Fibroblast of skin of scalp (primary cell): ENCODE data around the gene MEP1A.

Experiments used
- DNase-seq: peaks from one replicate; pipeline ENCODE4 v3.0.0-alpha.2; 2013

Gene MEP1A

GRCh38 chr6:46776070-46776712 is 17.0 kb upstream of the MEP1A start:
- no peak for DNase-seq

- DNase-seq = no peak
These were observed 15.5 kb upstream of the MEP1A start for GRCh38 chr6:46777476-46778346.

- DNase-seq = peak; percentile 53
These were observed 11.5 kb upstream of the MEP1A start for GRCh38 chr6:46781478-46782378.

GRCh38 chr6:46784535-46784934 is 8.7 kb upstream of the MEP1A start:
- DNase-seq = no peak

GRCh38 chr6:46787871-46788540 is 5.2 kb upstream of the MEP1A start:
- DNase-seq = no peak

GRCh38 chr6:46788791-46789190 is 4.4 kb upstream of the MEP1A start:
- no peak for DNase-seq

- no peak for DNase-seq
These were observed 3.5 kb upstream of the MEP1A start for GRCh38 chr6:46789434-46790354.

- DNase-seq = no peak
These were observed 2.8 kb upstream of the MEP1A start for GRCh38 chr6:46790355-46790874.

GRCh38 chr6:46792635-46793034 is 554 bp upstream of the MEP1A start:
- no peak for DNase-seq

GRCh38 chr6:46794068-46794467 is 879 bp downstream of the MEP1A start:
- no peak for DNase-seq

- DNase-seq = no peak
These were observed 2.6 kb downstream of the MEP1A start for GRCh38 chr6:46795816-46796215.

GRCh38 chr6:46796848-46797580 is 3.8 kb downstream of the MEP1A start:
- DNase-seq = no peak

GRCh38 chr6:46799657-46800056 is 6.5 kb downstream of the MEP1A start:
- no peak for DNase-seq

- DNase-seq = no peak
These were observed 15.6 kb downstream of the MEP1A start for GRCh38 chr6:46808806-46809205.

- no peak for DNase-seq
These were observed 21.9 kb downstream of the MEP1A start for GRCh38 chr6:46815130-46815529.

GRCh38 chr6:46816626-46817025 is 23.4 kb downstream of the MEP1A start:
- no peak for DNase-seq

GRCh38 chr6:46819561-46819960 is 26.4 kb downstream of the MEP1A start:
- no peak for DNase-seq

GRCh38 chr6:46821458-46821881 is 28.3 kb downstream of the MEP1A start:
- DNase-seq = no peak

- no peak for DNase-seq
These were observed 35.8 kb downstream of the MEP1A start for GRCh38 chr6:46828939-46829338.

- no peak for DNase-seq
These were observed 39.6 kb downstream of the MEP1A start for GRCh38 chr6:46832816-46833215.
